Calu3 (cell line): Measurements from ENCODE around the gene ZXDC. TPM values are rescaled to one million over a fixed set of nuclear protein-coding genes. Genes with fewer than 3 reads are reported as not detected.

Experiments used
- BruUV-seq: library from RNA; stranded (reverse); fragments of 400-500 nt; replicated peaks from 2 replicates; lab custom pipeline; 2021; lab: Mats Ljungman, UMichigan
- CTCF ChIA-PET: fragments of 300-600 bp; sonication (Branson Sonifier 250); formaldehyde crosslinking; loops from one replicate; lab custom pipeline; 2022; ENCODE audit warnings: antibody characterized with exemption; lab: Charles Lee
- DNase-seq: peaks from one replicate; pipeline ENCODE4 v3.0.0; 2022
- H3K27ac Mint-ChIP-seq: one replicate; pipeline ENCODE4 v1.8.0; 2022; ENCODE audit warnings: mixed read lengths; ENCODE audit not compliant: unreplicated experiment
- H3K27me3 Mint-ChIP-seq: one replicate; pipeline ENCODE4 v1.8.0; 2022; ENCODE audit warnings: mixed read lengths; ENCODE audit not compliant: unreplicated experiment
- H3K36me3 Mint-ChIP-seq: one replicate; pipeline ENCODE4 v1.8.0; 2022; ENCODE audit warnings: mild to moderate bottlenecking, moderate library complexity, mixed read lengths; ENCODE audit not compliant: insufficient read depth, unreplicated experiment
- H3K4me1 Mint-ChIP-seq: one replicate; pipeline ENCODE4 v1.8.0; 2022; ENCODE audit warnings: mild to moderate bottlenecking, low read depth, mixed read lengths; ENCODE audit not compliant: unreplicated experiment
- H3K4me3 Mint-ChIP-seq: one replicate; pipeline ENCODE4 v1.8.0; 2022; ENCODE audit warnings: mild to moderate bottlenecking, low read depth, moderate library complexity, mixed read lengths; ENCODE audit not compliant: unreplicated experiment
- H3K9me3 Mint-ChIP-seq: one replicate; pipeline ENCODE4 v1.8.0; 2022; ENCODE audit warnings: low read depth, mixed read lengths; ENCODE audit not compliant: unreplicated experiment
- intact Hi-C: fragments of 100-400 bp; cut with micrococcal nuclease; formaldehyde crosslinking; loops from one replicate; pipeline ENCODE4 v1.10.0; 2022; ENCODE audit not compliant: unreplicated experiment
- total RNA-seq: library from RNA; stranded (reverse); gene quantifications from 2 replicates; pipeline ENCODE4 v1.2.3, GENCODE V29; 2022
- TF ChIP-seq, protein P1 (sequence below): fragments of 200-600 bp; IDR thresholded peaks from one replicate; pipeline ENCODE4 v1.8.0; 2022; ENCODE audit warnings: antibody characterized with exemption; ENCODE audit not compliant: unreplicated experiment

Gene ZXDC
- total RNA-seq, 1 experiment from 2014 or later: 63.8 TPM

GRCh38 chr3:126414961-126415660 lies 60.6 kb downstream of the ZXDC start:
- Mint-ChIP-seq H3K4me1 (peaks cover 4% of the 10 kb centered on the region), H3K27ac (no peak overlapping the region), H3K36me3 (no peaks in the 10 kb centered on the region), H3K27me3 (peaks cover 31% of the 10 kb centered on the region), H3K4me3 (no peak overlapping the region), H3K9me3 (no peaks in the 10 kb centered on the region)
- TF ChIP-seq, protein P1, sequence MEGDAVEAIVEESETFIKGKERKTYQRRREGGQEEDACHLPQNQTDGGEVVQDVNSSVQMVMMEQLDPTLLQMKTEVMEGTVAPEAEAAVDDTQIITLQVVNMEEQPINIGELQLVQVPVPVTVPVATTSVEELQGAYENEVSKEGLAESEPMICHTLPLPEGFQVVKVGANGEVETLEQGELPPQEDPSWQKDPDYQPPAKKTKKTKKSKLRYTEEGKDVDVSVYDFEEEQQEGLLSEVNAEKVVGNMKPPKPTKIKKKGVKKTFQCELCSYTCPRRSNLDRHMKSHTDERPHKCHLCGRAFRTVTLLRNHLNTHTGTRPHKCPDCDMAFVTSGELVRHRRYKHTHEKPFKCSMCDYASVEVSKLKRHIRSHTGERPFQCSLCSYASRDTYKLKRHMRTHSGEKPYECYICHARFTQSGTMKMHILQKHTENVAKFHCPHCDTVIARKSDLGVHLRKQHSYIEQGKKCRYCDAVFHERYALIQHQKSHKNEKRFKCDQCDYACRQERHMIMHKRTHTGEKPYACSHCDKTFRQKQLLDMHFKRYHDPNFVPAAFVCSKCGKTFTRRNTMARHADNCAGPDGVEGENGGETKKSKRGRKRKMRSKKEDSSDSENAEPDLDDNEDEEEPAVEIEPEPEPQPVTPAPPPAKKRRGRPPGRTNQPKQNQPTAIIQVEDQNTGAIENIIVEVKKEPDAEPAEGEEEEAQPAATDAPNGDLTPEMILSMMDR: no peak
- intact Hi-C loops: no loop called here
- no peak for DNase-seq
- CTCF ChIA-PET: interaction anchor here (0.5 kb wide), 1 partner anchor 92 kb away, joined by 4 read pairs; no protein-coding TSS in a partner anchor
- BruUV-seq: no TSS peak

- H3K27me3 Mint-ChIP-seq: peaks cover 36% of the 10 kb centered on the region
These were observed 61.3 kb downstream of the ZXDC start for GRCh38 chr3:126414406-126414805.

DNA sequence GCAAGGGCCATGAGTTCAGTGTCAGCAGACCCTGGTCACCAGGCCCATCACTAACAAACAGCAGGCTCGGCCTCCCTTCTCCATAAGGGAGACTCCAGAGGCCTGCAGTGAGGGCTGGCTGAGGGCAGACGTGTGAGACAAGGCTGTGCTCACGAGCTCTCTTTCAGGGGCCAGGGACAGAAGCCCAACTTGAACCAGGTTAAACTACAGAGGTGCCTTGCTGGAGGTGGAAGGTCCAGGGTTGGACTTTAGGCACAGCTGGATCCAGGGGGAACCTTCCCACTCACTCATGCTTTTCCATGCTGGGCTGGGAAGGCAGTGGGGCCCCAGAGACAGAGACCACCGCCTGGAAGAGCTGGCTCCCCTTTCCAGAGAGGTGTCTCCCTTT lies 62.0 kb downstream of the ZXDC start:
- no TSS peak for BruUV-seq
- Mint-ChIP-seq H3K36me3 (no peaks in the 10 kb centered on the region), H3K4me3 (no peak overlapping the region), H3K27me3 (peaks cover 43% of the 10 kb centered on the region), H3K27ac (no peak overlapping the region), H3K9me3 (no peaks in the 10 kb centered on the region), H3K4me1 (no peaks in the 10 kb centered on the region)
- CTCF ChIA-PET: interaction anchor here (0.6 kb wide), 1 partner anchor 14 kb away, joined by 6 read pairs; no protein-coding TSS in a partner anchor
- TF ChIP-seq, protein P1: no peak
- intact Hi-C loops: no loop called here
- DNase-seq: no peak

More at GRCh38 chr3:126414406-126414805, 61.3 kb downstream of the ZXDC start:
- CTCF ChIA-PET: interaction anchor here (0.5 to 0.6 kb wide), 2 partner anchors 13 to 92 kb away, joined by 4 to 6 read pairs; no protein-coding TSS in a partner anchor
- no TSS peak for BruUV-seq
- no peaks in the 10 kb centered on the region for H3K4me1 Mint-ChIP-seq
- no peak overlapping the region for H3K4me3 Mint-ChIP-seq
- no peaks in the 10 kb centered on the region for H3K36me3 Mint-ChIP-seq
- intact Hi-C loops: no loop called here
- H3K27ac Mint-ChIP-seq: no peak overlapping the region
- TF ChIP-seq, protein P1: no peak
- no peak for DNase-seq
- no peaks in the 10 kb centered on the region for H3K9me3 Mint-ChIP-seq

- intact Hi-C loops: no loop called here
- peaks cover 50% of the 10 kb centered on the region for H3K27me3 Mint-ChIP-seq
- TF ChIP-seq, protein P1: no peak
- H3K36me3 Mint-ChIP-seq: no peaks in the 10 kb centered on the region
- BruUV-seq: no TSS peak
- H3K9me3 Mint-ChIP-seq: no peaks in the 10 kb centered on the region
- DNase-seq: no peak
- CTCF ChIA-PET: interaction anchor here (0.8 kb wide), 1 partner anchor 16 kb away, joined by 4 read pairs; no protein-coding TSS in a partner anchor
- no peak overlapping the region for H3K27ac Mint-ChIP-seq
- no peak overlapping the region for H3K4me3 Mint-ChIP-seq
- no peaks in the 10 kb centered on the region for H3K4me1 Mint-ChIP-seq
These were observed 62.6 kb downstream of the ZXDC start for GRCh38 chr3:126412841-126413692.
